Uterus (tissue), 4 donors: ENCODE measurements around the gene FAM200B. TPM values are rescaled to one million over a fixed set of nuclear protein-coding genes. Genes with fewer than 3 reads are reported as not detected.

Experiments used
- DNase-seq, 2 donors: peaks; one replicate each; pipeline ENCODE4 v3.0.0-alpha.2; 2019 to 2020
- H3K27ac ChIP-seq, 2 donors: fragments of 200-600 bp; sonication (generic); 1 replicate in 1 of 2; 2 replicates in 1 of 2; pipeline ENCODE4 v1.5.1; 2016 to 2018
- H3K27me3 ChIP-seq, 2 donors: fragments of 200-600 bp; sonication (generic); one replicate each; pipeline ENCODE4 v1.5.1; 2018 to 2019; ENCODE audit warnings: control low read depth in 1 of 2
- H3K36me3 ChIP-seq, 2 donors: fragments of 200-600 bp; sonication (generic); one replicate each; pipeline ENCODE4 v1.5.1; 2019; ENCODE audit warnings: control low read depth in 1 of 2
- H3K4me1 ChIP-seq, 2 donors: fragments of 200-600 bp; sonication (generic); one replicate each; pipeline ENCODE4 v1.5.1; 2018 to 2019; ENCODE audit warnings: control low read depth in 1 of 2
- H3K4me3 ChIP-seq, 2 donors: fragments of 200-600 bp; sonication (generic); 1 replicate in 1 of 2; 2 replicates in 1 of 2; pipeline ENCODE4 v1.5.1; 2018 to 2019; ENCODE audit warnings: mild to moderate bottlenecking in 1 of 2
- H3K9me3 ChIP-seq, 2 donors: fragments of 200-600 bp; sonication (generic); one replicate each; pipeline ENCODE4 v1.5.1; 2019; ENCODE audit warnings: control low read depth in 1 of 2
- POLR2A ChIP-seq, 2 donors: fragments of 450-650 bp; IDR thresholded peaks; one replicate each; pipeline ENCODE4 v1.6.1; 2016; ENCODE audit warnings: antibody characterized with exemption in 2 of 2, mild to moderate bottlenecking in 1 of 2, moderate library complexity in 1 of 2
- intact Hi-C: fragments of 100-400 bp; cut with DNase I; formaldehyde crosslinking; loops from one replicate; pipeline ENCODE4 v1.15.1; 2023; ENCODE audit warnings: low total_unique reads
- total RNA-seq, 4 donors: library from RNA; depleted of rRNA in 3 of 4; stranded (reverse); fragments of >200 nt in 3 of 4; gene quantifications; one replicate each; pipeline versions ENCODE4 v1.1.0 to v1.2.4, GENCODE V29; 2014 to 2023
- TF ChIP-seq, protein P1 (sequence below), 4 experiments: fragments of 200-600 bp in 2 of 4; fragments of 450-650 bp in 2 of 4; sonication (generic) in 2 of 4; IDR thresholded peaks; one replicate each; pipeline ENCODE4 v1.5.1; 2016 to 2019; ENCODE audit warnings: antibody characterized with exemption in 4 of 4, mild to moderate bottlenecking in 2 of 4, moderate library complexity in 1 of 4
- donor health status: DM: yes; HTN: yes; CAD: no.

The FAM200B gene
- total RNA-seq, 4 donors from 2014 or later = 41.7 to 104 (median 54.8) TPM

DNA sequence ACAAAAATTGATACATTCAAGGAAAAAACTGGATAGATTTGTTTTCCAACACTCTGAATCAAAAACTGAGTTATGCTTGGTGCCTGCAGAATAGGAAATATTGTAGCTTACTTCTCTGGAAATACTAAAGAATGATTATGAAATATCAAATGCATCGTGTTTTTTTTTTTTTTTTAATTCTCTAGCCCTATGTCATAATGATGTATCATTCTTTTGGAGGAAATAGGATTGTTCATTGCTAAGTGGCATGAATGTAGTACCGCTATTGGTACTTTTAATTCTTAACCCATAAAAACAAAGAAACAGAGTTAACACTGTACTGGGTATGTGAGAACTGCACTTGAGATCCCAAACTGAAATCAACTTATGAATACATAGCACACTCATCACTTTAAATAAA is 7.6 kb upstream of the FAM200B start:
- no peak overlapping the region for H3K27ac ChIP-seq
- TF ChIP-seq, protein P1, sequence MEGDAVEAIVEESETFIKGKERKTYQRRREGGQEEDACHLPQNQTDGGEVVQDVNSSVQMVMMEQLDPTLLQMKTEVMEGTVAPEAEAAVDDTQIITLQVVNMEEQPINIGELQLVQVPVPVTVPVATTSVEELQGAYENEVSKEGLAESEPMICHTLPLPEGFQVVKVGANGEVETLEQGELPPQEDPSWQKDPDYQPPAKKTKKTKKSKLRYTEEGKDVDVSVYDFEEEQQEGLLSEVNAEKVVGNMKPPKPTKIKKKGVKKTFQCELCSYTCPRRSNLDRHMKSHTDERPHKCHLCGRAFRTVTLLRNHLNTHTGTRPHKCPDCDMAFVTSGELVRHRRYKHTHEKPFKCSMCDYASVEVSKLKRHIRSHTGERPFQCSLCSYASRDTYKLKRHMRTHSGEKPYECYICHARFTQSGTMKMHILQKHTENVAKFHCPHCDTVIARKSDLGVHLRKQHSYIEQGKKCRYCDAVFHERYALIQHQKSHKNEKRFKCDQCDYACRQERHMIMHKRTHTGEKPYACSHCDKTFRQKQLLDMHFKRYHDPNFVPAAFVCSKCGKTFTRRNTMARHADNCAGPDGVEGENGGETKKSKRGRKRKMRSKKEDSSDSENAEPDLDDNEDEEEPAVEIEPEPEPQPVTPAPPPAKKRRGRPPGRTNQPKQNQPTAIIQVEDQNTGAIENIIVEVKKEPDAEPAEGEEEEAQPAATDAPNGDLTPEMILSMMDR (IDR thresholded peaks at IDR 0.05) = no peak
- no peak for TF ChIP-seq POLR2A (IDR thresholded peaks at IDR 0.05)
- no peaks in the 10 kb centered on the region for H3K9me3 ChIP-seq

GRCh38 chr4:15674926-15675325 is 6.7 kb upstream of the FAM200B start:
- H3K27me3 ChIP-seq = no peaks in the 10 kb centered on the region
- H3K9me3 ChIP-seq = no peaks in the 10 kb centered on the region
- H3K4me3 ChIP-seq = no peak overlapping the region
- no peaks in the 10 kb centered on the region for H3K36me3 ChIP-seq
- no peaks in the 10 kb centered on the region for H3K4me1 ChIP-seq
- intact Hi-C loops = no loop called here
- DNase-seq = no peak
- TF ChIP-seq POLR2A (IDR thresholded peaks at IDR 0.05) = no peak
- TF ChIP-seq, protein P1 (IDR thresholded peaks at IDR 0.05) = no peak
- no peak overlapping the region for H3K27ac ChIP-seq

More for the DNA sequence above, 7.6 kb upstream of the FAM200B start:
- no peak for DNase-seq
- intact Hi-C loops = no loop called here
- Histone ChIP-seq H3K27me3 (no peaks in the 10 kb centered on the region), H3K36me3 (no peaks in the 10 kb centered on the region), H3K4me3 (no peak overlapping the region), H3K4me1 (no peaks in the 10 kb centered on the region)

- no peaks in the 10 kb centered on the region for H3K27me3 ChIP-seq
- H3K9me3 ChIP-seq = no peaks in the 10 kb centered on the region
- no peak for DNase-seq
- no peak for TF ChIP-seq POLR2A (IDR thresholded peaks at IDR 0.05)
- TF ChIP-seq, protein P1 (IDR thresholded peaks at IDR 0.05) = no peak
- intact Hi-C loops = no loop called here
- H3K27ac ChIP-seq = no peak overlapping the region
- H3K36me3 ChIP-seq = no peaks in the 10 kb centered on the region
- H3K4me1 ChIP-seq = no peaks in the 10 kb centered on the region
- H3K4me3 ChIP-seq = no peak overlapping the region
These were observed 6.3 kb upstream of the FAM200B start for GRCh38 chr4:15675356-15675755.

DNA sequence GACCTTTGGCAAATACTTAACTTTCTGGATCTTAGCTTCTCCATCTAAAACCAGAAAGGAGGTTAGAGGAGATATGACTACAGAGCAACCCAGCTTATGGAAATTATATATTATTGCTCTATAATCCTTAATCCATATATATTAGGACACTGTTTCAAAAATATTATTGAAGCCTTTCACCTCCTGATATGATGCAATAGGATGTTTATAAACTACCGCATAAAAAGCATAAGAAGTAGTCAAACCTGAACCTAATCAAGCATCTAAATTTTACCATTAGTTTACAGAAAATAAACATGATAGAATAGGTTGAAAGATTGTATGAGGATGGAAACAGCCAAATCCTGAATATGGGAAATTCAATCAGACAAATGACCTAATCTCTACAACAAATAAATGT is 5.6 kb upstream of the FAM200B start:
- Histone ChIP-seq H3K27me3 (no peaks in the 10 kb centered on the region), H3K9me3 (no peaks in the 10 kb centered on the region), H3K36me3 (no peaks in the 10 kb centered on the region), H3K27ac (no peak overlapping the region), H3K4me3 (no peak overlapping the region), H3K4me1 (no peaks in the 10 kb centered on the region)
- intact Hi-C loops = no loop called here
- TF ChIP-seq POLR2A (IDR thresholded peaks at IDR 0.05) = no peak
- TF ChIP-seq, protein P1 (IDR thresholded peaks at IDR 0.05) = no peak
- DNase-seq = no peak

DNA sequence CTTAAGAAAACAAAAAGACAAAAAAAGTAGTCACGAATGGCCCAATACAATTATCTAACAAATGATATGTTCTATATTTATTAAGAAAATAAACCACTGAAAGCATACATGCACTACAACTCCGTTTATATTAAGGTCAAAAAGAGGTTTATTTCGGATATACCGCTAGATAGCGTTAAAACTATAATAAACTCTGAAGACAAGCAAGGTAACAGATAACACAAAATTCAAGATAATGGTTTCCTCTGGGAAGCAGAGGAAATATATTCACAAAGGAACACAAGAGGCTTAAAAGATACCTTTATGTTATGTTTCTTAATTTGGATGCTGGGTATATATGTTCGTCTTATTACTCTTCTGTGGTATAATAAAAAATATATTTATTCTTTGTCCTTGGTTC is 4.7 kb upstream of the FAM200B start:
- H3K27me3 ChIP-seq = no peaks in the 10 kb centered on the region
- no peaks in the 10 kb centered on the region for H3K36me3 ChIP-seq
- TF ChIP-seq, protein P1 (IDR thresholded peaks at IDR 0.05) = no peak
- H3K4me1 ChIP-seq = no peaks in the 10 kb centered on the region
- no peaks in the 10 kb centered on the region for H3K9me3 ChIP-seq
- no peak overlapping the region for H3K27ac ChIP-seq
- DNase-seq = no peak
- H3K4me3 ChIP-seq = no peak overlapping the region
- intact Hi-C loops = no loop called here
